HEK293 (cell line): Measurements from ENCODE around the gene OR51S1.

Experiments
- CTCF ChIA-PET: fragments of 350-600 bp; formaldehyde crosslinking; extraction: SDS; loops from one replicate; lab custom pipeline; 2021; ENCODE audit warnings: antibody characterized with exemption; lab: Yijun Ruan, JAX
- POLR2A ChIA-PET: fragments of 300-600 bp; formaldehyde crosslinking; extraction: SDS; loops from one replicate; lab custom pipeline; 2020; ENCODE audit warnings: antibody characterized with exemption, inconsistent platforms; lab: Yijun Ruan, JAX
- H3K27ac ChIP-seq: fragments of 200-500 bp; sonication (Bioruptor generic); 2 replicates; pipeline ENCODE4 v1.5.1; 2014; ENCODE audit warnings: low read depth, low read length, control low read depth, inconsistent platforms; ENCODE audit errors: extremely low read depth
- H3K36me3 ChIP-seq, 2 experiments: fragments of 200-500 bp in 1 of 2; sonication (Bioruptor generic) in 1 of 2; 1 replicate in 1 of 2; 2 replicates in 1 of 2; pipeline ENCODE4 v1.5.1; 2014 to 2017; ENCODE audit warnings: inconsistent platforms in 2 of 2, low read length in 2 of 2; ENCODE audit not compliant: control insufficient read depth in 2 of 2, insufficient read depth in 1 of 2
- H3K4me1 ChIP-seq: fragments of 200-500 bp; sonication (Bioruptor generic); 2 replicates; pipeline ENCODE4 v1.5.1; 2014; ENCODE audit warnings: mild to moderate bottlenecking, low read length, inconsistent platforms; ENCODE audit not compliant: control insufficient read depth, insufficient read depth
- H3K4me3 ChIP-seq: 2 replicates; pipeline ENCODE4 v1.5.1; 2011; ENCODE audit warnings: low read depth, mild to moderate bottlenecking, control low read depth, low read length, moderate library complexity
- H3K9me3 ChIP-seq: fragments of 200-500 bp; sonication (Bioruptor generic); 2 replicates; pipeline ENCODE4 v1.5.1; 2014; ENCODE audit warnings: low read depth, low read length, inconsistent platforms; ENCODE audit not compliant: control insufficient read depth, insufficient read depth
- AEBP2 ChIP-seq: fragments of 450-650 bp; formaldehyde crosslinking; IDR thresholded peaks from 2 replicates; pipeline ENCODE4 v1.5.1; 2016; ENCODE audit warnings: missing biosample characterization, missing genetic modification characterization, borderline replicate concordance
- GLIS2 ChIP-seq: fragments of 450-650 bp; formaldehyde crosslinking; IDR thresholded peaks from 2 replicates; pipeline ENCODE4 v1.5.1; 2016; ENCODE audit warnings: missing biosample characterization, missing genetic modification characterization
- HOXC10 ChIP-seq: sonication (generic); formaldehyde crosslinking; IDR thresholded peaks from 2 replicates; pipeline ENCODE4 v1.8.1; 2023; ENCODE audit warnings: mild to moderate bottlenecking, missing genetic modification reagents
- HOXD13 ChIP-seq: sonication (generic); formaldehyde crosslinking; IDR thresholded peaks from 2 replicates; pipeline ENCODE4 v1.8.0; 2022; ENCODE audit warnings: missing genetic modification reagents, borderline replicate concordance
- KLF9 ChIP-seq: fragments of 450-650 bp; formaldehyde crosslinking; IDR thresholded peaks from 2 replicates; pipeline ENCODE4 v1.5.1; 2016; ENCODE audit warnings: missing biosample characterization, missing genetic modification characterization, low read depth
- MZF1 ChIP-seq: fragments of 450-650 bp; formaldehyde crosslinking; IDR thresholded peaks from 2 replicates; pipeline ENCODE4 v1.5.1; 2017; ENCODE audit warnings: missing biosample characterization, missing genetic modification characterization, borderline replicate concordance
- OVOL3 ChIP-seq: fragments of 450-650 bp; formaldehyde crosslinking; IDR thresholded peaks from 2 replicates; pipeline ENCODE4 v1.5.1; 2016; ENCODE audit warnings: missing biosample characterization, missing genetic modification characterization
- PATZ1 ChIP-seq: fragments of 450-650 bp; formaldehyde crosslinking; IDR thresholded peaks from 2 replicates; pipeline ENCODE4 v1.5.1; 2016; ENCODE audit warnings: missing biosample characterization, missing genetic modification characterization
- REPIN1 ChIP-seq: fragments of 450-650 bp; formaldehyde crosslinking; IDR thresholded peaks from 2 replicates; pipeline ENCODE4 v1.5.1; 2017; ENCODE audit warnings: missing biosample characterization, missing genetic modification characterization, low read depth
- ZFP37 ChIP-seq: fragments of 450-650 bp; formaldehyde crosslinking; IDR thresholded peaks from 2 replicates; pipeline ENCODE4 v1.5.1; 2016; ENCODE audit warnings: missing biosample characterization, missing genetic modification characterization
- ZNF133 ChIP-seq: fragments of 450-650 bp; formaldehyde crosslinking; IDR thresholded peaks from 2 replicates; pipeline ENCODE4 v1.5.1; 2016; ENCODE audit warnings: missing biosample characterization, missing genetic modification characterization
- ZNF174 ChIP-seq: fragments of 450-650 bp; formaldehyde crosslinking; IDR thresholded peaks from 2 replicates; pipeline ENCODE4 v1.5.0; 2017; ENCODE audit warnings: missing biosample characterization, mild to moderate bottlenecking, missing genetic modification characterization
- ZNF19 ChIP-seq: fragments of 450-650 bp; formaldehyde crosslinking; IDR thresholded peaks from 2 replicates; pipeline ENCODE4; 2016; ENCODE audit warnings: missing biosample characterization, missing genetic modification characterization, low read depth
- ZNF23 ChIP-seq: fragments of 450-650 bp; formaldehyde crosslinking; IDR thresholded peaks from 2 replicates; pipeline ENCODE4 v1.5.1; 2016; ENCODE audit warnings: missing biosample characterization, missing genetic modification characterization, borderline replicate concordance
- ZNF239 ChIP-seq: fragments of 450-650 bp; formaldehyde crosslinking; IDR thresholded peaks from 2 replicates; pipeline ENCODE4 v1.5.1; 2016; ENCODE audit warnings: missing biosample characterization, missing genetic modification characterization
- ZNF26 ChIP-seq: fragments of 450-650 bp; formaldehyde crosslinking; IDR thresholded peaks from 2 replicates; pipeline ENCODE4 v1.5.1; 2016; ENCODE audit warnings: missing biosample characterization, missing genetic modification characterization
- ZNF292 ChIP-seq: fragments of 450-650 bp; formaldehyde crosslinking; IDR thresholded peaks from 2 replicates; pipeline ENCODE4 v1.5.1; 2016; ENCODE audit warnings: low read depth, missing biosample characterization, missing genetic modification characterization, borderline replicate concordance
- ZNF394 ChIP-seq: fragments of 450-650 bp; formaldehyde crosslinking; IDR thresholded peaks from 2 replicates; pipeline ENCODE4 v1.5.1; 2016; ENCODE audit warnings: missing biosample characterization, missing genetic modification characterization, mild to moderate bottlenecking, moderate library complexity, borderline replicate concordance
- ZNF473 ChIP-seq: fragments of 450-650 bp; formaldehyde crosslinking; IDR thresholded peaks from 2 replicates; pipeline ENCODE4 v1.5.1; 2017; ENCODE audit warnings: missing biosample characterization, missing genetic modification characterization
- ZNF514 ChIP-seq: fragments of 450-650 bp; formaldehyde crosslinking; IDR thresholded peaks from 2 replicates; pipeline ENCODE4 v1.5.1; 2016; ENCODE audit warnings: missing biosample characterization, missing genetic modification characterization
- ZNF544 ChIP-seq: fragments of 450-650 bp; formaldehyde crosslinking; IDR thresholded peaks from 2 replicates; pipeline ENCODE4 v1.5.0; 2017; ENCODE audit warnings: missing biosample characterization, missing genetic modification characterization
- ZNF596 ChIP-seq: fragments of 450-650 bp; IDR thresholded peaks from 2 replicates; pipeline ENCODE4 v1.5.0; 2018; ENCODE audit warnings: missing biosample characterization, mild to moderate bottlenecking, missing genetic modification characterization, moderate library complexity
- ZNF610 ChIP-seq: fragments of 450-650 bp; formaldehyde crosslinking; IDR thresholded peaks from 2 replicates; pipeline ENCODE4 v1.5.1; 2016; ENCODE audit warnings: missing biosample characterization, missing genetic modification characterization, borderline replicate concordance
- ZNF654 ChIP-seq: fragments of 450-650 bp; formaldehyde crosslinking; IDR thresholded peaks from 2 replicates; pipeline ENCODE4 v1.5.1; 2016; ENCODE audit warnings: low read depth, missing biosample characterization, missing genetic modification characterization
- ZNF658 ChIP-seq: fragments of 450-650 bp; formaldehyde crosslinking; IDR thresholded peaks from 2 replicates; pipeline ENCODE4; 2016; ENCODE audit warnings: missing biosample characterization, missing genetic modification characterization
- ZNF692 ChIP-seq: fragments of 450-650 bp; formaldehyde crosslinking; IDR thresholded peaks from 2 replicates; pipeline ENCODE4 v1.5.1; 2016; ENCODE audit warnings: missing biosample characterization, missing genetic modification characterization
- ZNF747 ChIP-seq: fragments of 450-650 bp; formaldehyde crosslinking; IDR thresholded peaks from 2 replicates; pipeline ENCODE4 v1.5.1; 2016; ENCODE audit warnings: missing biosample characterization, missing genetic modification characterization
- ZNF777 ChIP-seq: fragments of 450-650 bp; formaldehyde crosslinking; IDR thresholded peaks from 2 replicates; pipeline ENCODE4 v1.5.1; 2017; ENCODE audit warnings: missing biosample characterization, missing genetic modification characterization, borderline replicate concordance
- ZNF785 ChIP-seq: fragments of 450-650 bp; formaldehyde crosslinking; IDR thresholded peaks from 2 replicates; pipeline ENCODE4 v1.5.1; 2016; ENCODE audit warnings: missing biosample characterization, missing genetic modification characterization
- ZXDB ChIP-seq: fragments of 450-650 bp; formaldehyde crosslinking; IDR thresholded peaks from 2 replicates; pipeline ENCODE4 v1.5.1; 2016; ENCODE audit warnings: missing biosample characterization, missing genetic modification characterization

OR51S1 gene

GRCh38 chr11:4809246-4809645 lies 39.8 kb downstream of the OR51S1 start (continued):
- TF ChIP-seq HOXC10 (CRISPR knock-in tag): no peak
- TF ChIP-seq ZNF239 (tag by site-specific recombination): no peak
- no peak for TF ChIP-seq ZNF23 (tag by site-specific recombination)
- no peak for TF ChIP-seq PATZ1
- TF ChIP-seq ZNF654 (tag by site-specific recombination): no peak

- Histone ChIP-seq H3K9me3 (no peaks in the 10 kb centered on the region), H3K27ac (no peak overlapping the region), H3K36me3 (no peaks in the 10 kb centered on the region), H3K4me3 (no peak overlapping the region), H3K4me1 (no peaks in the 10 kb centered on the region)
- CTCF ChIA-PET: no interaction called here
- no peak for TF ChIP-seq AEBP2
- no peak for TF ChIP-seq ZNF174 (tag by site-specific recombination)
- TF ChIP-seq ZNF394 (tag by site-specific recombination): no peak
- TF ChIP-seq GLIS2: no peak
- no peak for TF ChIP-seq ZNF544 (tag by site-specific recombination)
- TF ChIP-seq ZNF610 (tag by site-specific recombination): no peak
- TF ChIP-seq KLF9: no peak
- no peak for TF ChIP-seq OVOL3 (tag by site-specific recombination)
- no peak for TF ChIP-seq REPIN1 (tag by site-specific recombination)
- no peak for TF ChIP-seq ZNF514 (tag by site-specific recombination)
- no peak for TF ChIP-seq ZNF785
- TF ChIP-seq ZNF654 (tag by site-specific recombination): no peak
- TF ChIP-seq ZNF26 (tag by site-specific recombination): no peak
- TF ChIP-seq MZF1 (tag by site-specific recombination): no peak
- no peak for TF ChIP-seq ZNF292 (tag by site-specific recombination)
- no peak for TF ChIP-seq HOXD13 (CRISPR knock-in tag)
- TF ChIP-seq, all 188 proteins: peak for 0
- POLR2A ChIA-PET: no interaction called here
Observed at GRCh38 chr11:4808476-4808875, 40.5 kb downstream of the OR51S1 start.

- CTCF ChIA-PET: no interaction called here
- Histone ChIP-seq H3K9me3 (no peaks in the 10 kb centered on the region), H3K4me3 (no peak within 1 kb of the TSS), H3K36me3 (no peaks in the 10 kb centered on the region), H3K4me1 (no peaks in the 10 kb centered on the region), H3K27ac (no peak within 1 kb of the TSS)
- no peak for TF ChIP-seq ZNF239 (tag by site-specific recombination)
- no peak for TF ChIP-seq ZNF473 (tag by site-specific recombination)
- TF ChIP-seq ZFP37 (tag by site-specific recombination): no peak
- no peak for TF ChIP-seq ZNF777 (tag by site-specific recombination)
- TF ChIP-seq ZNF19: no peak
- TF ChIP-seq ZNF596 (tag by site-specific recombination): no peak
- TF ChIP-seq ZNF133: no peak
- TF ChIP-seq ZXDB (tag by site-specific recombination): no peak
- no peak for TF ChIP-seq ZNF747 (tag by site-specific recombination)
- no peak for TF ChIP-seq ZNF658 (tag by site-specific recombination)
- TF ChIP-seq ZNF692: no peak
- POLR2A ChIA-PET: no interaction called here
Observed at GRCh38 chr11:4804280-4804679, 44.7 kb downstream of the OR51S1 start, which contains the start of gene OR52R1. Gene OR52R1 (minus strand): TSS chr11:4804380. CDS start chr11:4804380, 0 bp downstream.
